ENCODE measurements around the gene LAMA1.

LAMA1 gene

GRCh38 chr18:6982398-6982797 lies 135.2 kb downstream of the LAMA1 start:
- TF ChIP-seq, protein P1, sequence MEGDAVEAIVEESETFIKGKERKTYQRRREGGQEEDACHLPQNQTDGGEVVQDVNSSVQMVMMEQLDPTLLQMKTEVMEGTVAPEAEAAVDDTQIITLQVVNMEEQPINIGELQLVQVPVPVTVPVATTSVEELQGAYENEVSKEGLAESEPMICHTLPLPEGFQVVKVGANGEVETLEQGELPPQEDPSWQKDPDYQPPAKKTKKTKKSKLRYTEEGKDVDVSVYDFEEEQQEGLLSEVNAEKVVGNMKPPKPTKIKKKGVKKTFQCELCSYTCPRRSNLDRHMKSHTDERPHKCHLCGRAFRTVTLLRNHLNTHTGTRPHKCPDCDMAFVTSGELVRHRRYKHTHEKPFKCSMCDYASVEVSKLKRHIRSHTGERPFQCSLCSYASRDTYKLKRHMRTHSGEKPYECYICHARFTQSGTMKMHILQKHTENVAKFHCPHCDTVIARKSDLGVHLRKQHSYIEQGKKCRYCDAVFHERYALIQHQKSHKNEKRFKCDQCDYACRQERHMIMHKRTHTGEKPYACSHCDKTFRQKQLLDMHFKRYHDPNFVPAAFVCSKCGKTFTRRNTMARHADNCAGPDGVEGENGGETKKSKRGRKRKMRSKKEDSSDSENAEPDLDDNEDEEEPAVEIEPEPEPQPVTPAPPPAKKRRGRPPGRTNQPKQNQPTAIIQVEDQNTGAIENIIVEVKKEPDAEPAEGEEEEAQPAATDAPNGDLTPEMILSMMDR (IDR thresholded peaks at IDR 0.05), result no peak

DNA sequence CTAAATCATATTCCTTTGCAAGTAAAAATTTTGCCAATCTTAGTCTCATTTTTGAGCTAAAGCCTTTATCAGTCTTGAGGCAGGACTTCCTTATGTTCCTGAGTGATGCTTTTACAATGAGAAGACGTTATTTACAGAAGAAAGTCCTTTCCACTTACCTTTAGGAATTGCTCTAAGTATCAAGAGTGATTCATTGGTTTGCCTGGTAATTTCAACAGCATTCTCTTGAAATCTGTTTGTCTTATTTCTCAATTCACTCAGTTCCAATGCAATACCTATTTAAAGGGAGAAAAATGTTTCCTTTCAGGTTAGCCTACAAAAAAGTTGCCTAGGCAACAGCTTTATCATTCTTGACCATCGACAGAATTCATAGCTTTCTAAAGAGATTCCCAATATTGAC lies 137.2 kb downstream of the LAMA1 start:
- TF ChIP-seq, protein P1 (IDR thresholded peaks at IDR 0.05), result no peak

GRCh38 chr18:6979954-6980353 lies 137.6 kb downstream of the LAMA1 start:
- TF ChIP-seq, protein P1 (IDR thresholded peaks at IDR 0.05), result no peak

- TF ChIP-seq, protein P1 (IDR thresholded peaks at IDR 0.05), result no peak
Measured at GRCh38 chr18:6976935-6977334, 140.7 kb downstream of the LAMA1 start.

DNA sequence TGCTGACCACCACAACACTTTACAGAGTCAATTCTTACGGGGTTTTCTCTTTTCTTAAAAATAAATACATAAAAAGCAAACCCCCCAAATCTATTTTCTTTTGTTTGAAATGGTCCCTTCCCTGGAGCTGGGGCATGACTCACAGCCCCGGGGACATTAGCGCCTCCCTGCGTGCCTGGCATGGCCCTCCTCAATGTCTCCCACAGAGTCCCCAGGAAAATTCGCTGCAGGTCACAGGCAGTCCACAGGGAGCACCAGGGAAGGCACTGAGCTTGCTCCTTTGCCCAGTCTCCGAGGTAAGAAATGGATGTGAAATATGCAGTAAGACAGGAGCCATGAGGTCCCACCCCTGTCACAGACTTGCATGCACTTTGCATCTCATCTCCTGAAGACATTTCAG lies 142.5 kb downstream of the LAMA1 start:
- TF ChIP-seq, protein P1 (IDR thresholded peaks at IDR 0.05), result no peak

- TF ChIP-seq, protein P1 (IDR thresholded peaks at IDR 0.05), result no peak
Measured at GRCh38 chr18:6971823-6972478, 145.6 kb downstream of the LAMA1 start.

GRCh38 chr18:6963452-6964097 lies 154.0 kb downstream of the LAMA1 start:
- TF ChIP-seq, protein P1 (IDR thresholded peaks at IDR 0.05), result no peak
